Upper lobe of left lung (tissue), 4 donors: ENCODE measurements around the gene CFAP74.

Experiments
- CTCF ChIP-seq, 6 experiments: fragments of 450-650 bp in 4 of 6; fragments of 200-600 bp in 2 of 6; sonication (generic) in 2 of 6; IDR thresholded peaks; one replicate each; pipeline ENCODE4 v1.5.1; 2016 to 2019; ENCODE audit warnings: antibody characterized with exemption in 6 of 6
- POLR2A ChIP-seq, 4 donors: fragments of 450-650 bp; IDR thresholded peaks; one replicate each; pipeline ENCODE4 v1.5.1; 2016 to 2017; ENCODE audit warnings: antibody characterized with exemption in 4 of 4, mild to moderate bottlenecking in 2 of 4
- POLR2AphosphoS5 ChIP-seq, 2 donors: sonication (generic); formaldehyde crosslinking; IDR thresholded peaks; one replicate each; pipeline ENCODE4 v1.5.1; 2017; ENCODE audit warnings: antibody characterized with exemption in 2 of 2

- TF ChIP-seq POLR2AphosphoS5 (IDR thresholded peaks at IDR 0.05) (no peak), CTCF (IDR thresholded peaks at IDR 0.05) (no peak), POLR2A (IDR thresholded peaks at IDR 0.05) (no peak)
These were observed 16.7 kb upstream of the CFAP74 start for GRCh38 chr1:2020310-2020655.
